Stimulated activated CD4-positive, alpha-beta T cell treated with anti-CD3 and anti-CD28 coated beads, Interleukin-4, amount 100 ng/mL, for 48 hours (primary cell): ENCODE data around the gene VPS37B.
"Not testable (repeated sequence)": the region's sequence is repeated elsewhere in the genome, so short reads cannot be mapped to it uniquely, and the experiment has no call there.

ENCODE experiments used
- DNase-seq, 2 donors: peaks; one replicate each; pipeline ENCODE4 v3.0.0-alpha.2; 2020; ENCODE audit warnings: low read depth in 2 of 2

The VPS37B gene

GRCh38 chr12:122908915-122909314 is 13.0 kb upstream of the VPS37B start:
- no peak for DNase-seq

GRCh38 chr12:122905258-122905657 is 9.3 kb upstream of the VPS37B start:
- DNase-seq = not testable (repeated sequence)

- DNase-seq = no peak
These were observed 7.7 kb upstream of the VPS37B start for GRCh38 chr12:122903693-122904034.

GRCh38 chr12:122902854-122903692 is 7.1 kb upstream of the VPS37B start:
- no peak for DNase-seq

- no peak for DNase-seq
These were observed 4.0 kb upstream of the VPS37B start for GRCh38 chr12:122899887-122900286.

GRCh38 chr12:122896662-122897061 is 738 bp upstream of the VPS37B start:
- no peak for DNase-seq

GRCh38 chr12:122895320-122895703 is 612 bp downstream of the VPS37B start:
- no peak for DNase-seq

- no peak for DNase-seq
These were observed 1.5 kb downstream of the VPS37B start for GRCh38 chr12:122894193-122895121.

- no peak for DNase-seq
These were observed 2.4 kb downstream of the VPS37B start for GRCh38 chr12:122893208-122894153.

GRCh38 chr12:122892724-122893123 is 3.2 kb downstream of the VPS37B start:
- DNase-seq = not testable (repeated sequence)

GRCh38 chr12:122891661-122892525 is 4.0 kb downstream of the VPS37B start:
- DNase-seq = no peak

- no peak for DNase-seq
These were observed 6.0 kb downstream of the VPS37B start for GRCh38 chr12:122889761-122890520.

GRCh38 chr12:122888232-122888752 is 7.6 kb downstream of the VPS37B start:
- no peak for DNase-seq

GRCh38 chr12:122887819-122888212 is 8.1 kb downstream of the VPS37B start:
- no peak for DNase-seq

- peak in 1 of 2 donors; percentile 27 for DNase-seq
These were observed 8.8 kb downstream of the VPS37B start for GRCh38 chr12:122886851-122887818.

- no peak for DNase-seq
These were observed 9.8 kb downstream of the VPS37B start for GRCh38 chr12:122886161-122886560.

GRCh38 chr12:122884860-122885259 is 11.1 kb downstream of the VPS37B start:
- DNase-seq = no peak

- no peak for DNase-seq
These were observed 11.7 kb downstream of the VPS37B start for GRCh38 chr12:122884091-122884826.
